ENCODE measurements around the gene DPYSL5. TPM values are rescaled to one million over a fixed set of nuclear protein-coding genes. Genes with fewer than 3 reads are reported as not detected.

The DPYSL5 gene
- total and polyA plus RNA-seq, 10 of the 15 experiments (the other 5 are each of a cell fraction or from before 2014, with no cell fraction given) = not detected

DNA sequence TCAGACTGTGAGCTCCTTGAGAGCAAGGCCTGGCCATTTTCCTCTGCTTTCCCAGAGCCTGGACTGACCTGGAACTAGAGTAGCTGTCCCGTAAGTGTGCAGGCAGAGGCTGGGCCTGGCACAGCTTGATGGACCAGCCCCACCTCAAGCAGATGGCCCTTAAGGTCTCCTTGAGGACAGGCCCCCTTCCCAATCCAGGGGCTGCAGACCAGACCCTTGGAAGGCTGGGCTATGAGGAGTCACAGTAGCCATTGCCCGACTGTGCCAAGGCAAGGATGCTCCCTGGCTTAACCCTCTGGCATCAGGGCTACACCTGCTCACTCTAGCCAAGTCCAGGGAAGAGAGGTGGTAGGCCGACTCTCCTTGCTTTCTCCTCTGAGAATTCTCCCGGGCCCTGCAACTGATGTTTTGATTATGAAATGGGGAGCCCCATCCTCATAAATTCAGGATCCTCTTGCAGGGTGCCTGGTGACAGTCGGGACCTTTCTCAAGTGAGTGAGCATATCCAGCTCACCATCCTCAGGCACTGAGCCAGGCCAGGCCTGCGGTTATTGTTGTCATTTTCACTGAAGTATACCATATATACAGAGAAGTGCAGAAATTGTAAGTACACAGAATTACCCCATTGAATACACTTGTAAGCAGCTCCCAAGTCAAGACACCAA, 51.7 kb downstream of the DPYSL5 start:
- POLR2A ChIA-PET = interaction anchor here (0.5 kb wide), 1 partner anchor 29 kb away, joined by 3 read pairs; no protein-coding TSS in a partner anchor
- CTCF ChIA-PET = interaction anchor here (0.8 to 3.2 kb wide), 5 partner anchors 10 to 54 kb away, joined by 3 to 12 read pairs (median 3); no protein-coding TSS in a partner anchor
- H3K27me3 ChIP-seq (replicated peaks in 1 of 2; ENCODE audit: control insufficient read depth in 2 of 2, insufficient read depth in 2 of 2, low read length in 1 of 2) = no peaks in the 10 kb centered on the region; a peak in 2 of 4 replicates
- no peak for TF ChIP-seq PAX5 (IDR thresholded peaks at IDR 0.05; ENCODE audit: borderline replicate concordance, low read depth, low read length)
- TF ChIP-seq USF1 (IDR thresholded peaks at IDR 0.05; ENCODE audit: borderline replicate concordance, extremely low read length, insufficient read depth, low read depth, low read length) = no peak
- no peak for TF ChIP-seq SIX5 (IDR thresholded peaks at IDR 0.05; ENCODE audit: low read depth, low read length, severe bottlenecking)
- no peak for TF ChIP-seq CREB1 (IDR thresholded peaks at IDR 0.05; ENCODE audit: low read depth)
- TF ChIP-seq PBX3 (IDR thresholded peaks at IDR 0.05; ENCODE audit: insufficient replicate concordance, low read depth, low read length) = no peak
- no peak for TF ChIP-seq NFIC (IDR thresholded peaks at IDR 0.05; ENCODE audit: low read depth, low read length)
- no peak for TF ChIP-seq SMAD5 (IDR thresholded peaks at IDR 0.05; ENCODE audit: low read depth)
- TF ChIP-seq, protein P1, sequence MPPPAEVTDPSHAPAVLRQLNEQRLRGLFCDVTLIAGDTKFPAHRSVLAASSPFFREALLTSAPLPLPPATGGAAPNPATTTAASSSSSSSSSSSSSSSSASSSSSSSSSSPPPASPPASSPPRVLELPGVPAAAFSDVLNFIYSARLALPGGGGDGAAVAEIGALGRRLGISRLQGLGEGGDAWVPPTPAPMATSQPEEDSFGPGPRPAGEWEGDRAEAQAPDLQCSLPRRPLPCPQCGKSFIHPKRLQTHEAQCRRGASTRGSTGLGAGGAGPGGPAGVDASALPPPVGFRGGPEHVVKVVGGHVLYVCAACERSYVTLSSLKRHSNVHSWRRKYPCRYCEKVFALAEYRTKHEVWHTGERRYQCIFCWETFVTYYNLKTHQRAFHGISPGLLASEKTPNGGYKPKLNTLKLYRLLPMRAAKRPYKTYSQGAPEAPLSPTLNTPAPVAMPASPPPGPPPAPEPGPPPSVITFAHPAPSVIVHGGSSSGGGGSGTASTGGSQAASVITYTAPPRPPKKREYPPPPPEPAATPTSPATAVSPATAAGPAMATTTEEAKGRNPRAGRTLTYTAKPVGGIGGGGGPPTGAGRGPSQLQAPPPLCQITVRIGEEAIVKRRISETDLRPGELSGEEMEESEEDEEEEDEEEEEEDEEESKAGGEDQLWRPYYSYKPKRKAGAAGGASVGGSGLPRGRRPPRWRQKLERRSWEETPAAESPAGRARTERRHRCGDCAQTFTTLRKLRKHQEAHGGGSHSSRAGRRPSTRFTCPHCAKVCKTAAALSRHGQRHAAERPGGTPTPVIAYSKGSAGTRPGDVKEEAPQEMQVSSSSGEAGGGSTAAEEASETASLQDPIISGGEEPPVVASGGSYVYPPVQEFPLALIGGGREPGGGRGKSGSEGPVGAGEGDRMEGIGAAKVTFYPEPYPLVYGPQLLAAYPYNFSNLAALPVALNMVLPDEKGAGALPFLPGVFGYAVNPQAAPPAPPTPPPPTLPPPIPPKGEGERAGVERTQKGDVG (CRISPR knock-in tag; IDR thresholded peaks at IDR 0.05) = no peak
- TF ChIP-seq YBX1 (IDR thresholded peaks at IDR 0.05) = no peak
- TF ChIP-seq NR2F1 (conservative IDR thresholded peaks at IDR 0.05) = no peak
- no peak for TF ChIP-seq NFXL1 (IDR thresholded peaks at IDR 0.05; ENCODE audit: borderline replicate concordance)
- no peak for TF ChIP-seq TCF7 (IDR thresholded peaks at IDR 0.05; ENCODE audit: borderline replicate concordance)
- no peak for TF ChIP-seq PRDM15 (CRISPR knock-in tag; IDR thresholded peaks at IDR 0.05)

More for the DNA sequence above, 51.7 kb downstream of the DPYSL5 start:
- FAIRE-seq (no peak), DNase-seq (ENCODE audit: low read depth, low spot score) (no peak), ATAC-seq (no peak)
- H3K4me2 ChIP-seq (ENCODE audit: control insufficient read depth, insufficient read depth) = no peak overlapping the region
- no peaks in the 10 kb centered on the region for H3K9me3 ChIP-seq (replicated peaks; ENCODE audit: control insufficient read depth, insufficient read depth, low read length)
- no peaks in the 10 kb centered on the region for H3K79me2 ChIP-seq (ENCODE audit: control insufficient read depth, insufficient read depth, low read length)
- in situ Hi-C loops (cut with MboI) = no loop called here
- no peak overlapping the region for H3K27ac ChIP-seq (ENCODE audit: control insufficient read depth, insufficient read depth)
- H3K9ac ChIP-seq (ENCODE audit: control insufficient read depth, insufficient read depth, low read length) = no peak overlapping the region
- no peaks in the 10 kb centered on the region for H3K36me3 ChIP-seq (ENCODE audit: control insufficient read depth in 2 of 2, insufficient read depth in 2 of 2, low read length in 1 of 2)
- SMC1A ChIA-PET (ENCODE audit: uncharacterized antibody, unreplicated experiment) = interaction anchor here (1.1 kb wide), 1 partner anchor 10 kb away, joined by 3 read pairs; no protein-coding TSS in a partner anchor
- BruUV-seq (replicated peaks) = no TSS peak
- intact Hi-C loops (cut with micrococcal nuclease; ENCODE audit: unreplicated experiment) = no loop called here
- no peak overlapping the region for H3K4me3 ChIP-seq
- RAD21 ChIA-PET (ENCODE audit: unreplicated experiment) = no interaction called here
- no peaks in the 10 kb centered on the region for H4K20me1 ChIP-seq (ENCODE audit: control insufficient read depth, insufficient read depth)
- 25% methylated on average over 6 of the region's 6 CpGs for WGBS (ENCODE audit: insufficient coverage, insufficient replicate concordance, low lambda C conversion rate, missing lambda C conversion rate)
- no peak overlapping the region for H2AFZ ChIP-seq (ENCODE audit: control insufficient read depth, low read depth, low read length)
- H3K4me1 ChIP-seq (ENCODE audit: control insufficient read depth, insufficient read depth, low read length) = no peaks in the 10 kb centered on the region

Data from GM12878 (cell line).